ENCODE measurements around the gene HS6ST1. TPM values are rescaled to one million over a fixed set of nuclear protein-coding genes. Genes with fewer than 3 reads are reported as not detected.

HS6ST1 gene
- total RNA-seq, 1 experiment from 2014 or later, result 22.0 TPM

DNA sequence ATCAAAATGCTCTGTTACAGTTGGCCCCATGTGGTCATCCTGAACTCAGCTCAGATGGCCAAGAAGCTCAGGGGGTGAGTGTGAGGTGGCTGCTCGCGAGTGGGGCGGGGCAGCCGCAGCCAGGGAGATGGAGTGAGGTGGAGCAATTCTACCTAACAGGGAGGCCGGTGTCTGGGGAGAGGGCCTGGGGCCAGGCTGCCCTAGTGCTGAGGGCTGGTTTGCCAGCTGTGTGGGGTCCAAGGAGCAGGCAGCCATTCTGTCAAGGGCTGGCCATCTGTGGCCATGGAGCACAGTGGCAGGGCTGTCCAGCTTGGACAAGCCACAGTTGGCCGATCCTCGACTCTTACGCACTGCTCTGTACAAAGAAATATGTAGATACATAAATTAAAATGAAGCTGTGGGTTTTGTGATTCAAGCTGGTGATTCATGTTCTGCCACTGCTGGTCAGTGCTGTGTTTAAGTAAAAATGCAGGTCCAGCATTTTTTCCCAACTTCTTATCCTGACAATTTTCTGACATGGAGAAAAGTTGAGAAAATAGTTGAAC lies 82.1 kb downstream of the HS6ST1 start:
- Histone ChIP-seq H3K4me3 (ENCODE audit: low read depth in 2 of 2, low read length in 2 of 2) (no peak overlapping the region), H3K4me1 (ENCODE audit: control insufficient read depth, insufficient read depth, low read length) (0 out of 2 replicates have a peak, but pooled peaks cover 3% of the 10 kb centered on the region), H3K27ac (ENCODE audit: low read length) (no peak overlapping the region), H3K36me3 (ENCODE audit: control insufficient read depth, insufficient read depth, low read length) (no peaks in the 10 kb centered on the region), H3K9me3 (ENCODE audit: control insufficient read depth, insufficient read depth, low read depth, low read length) (no peaks in the 10 kb centered on the region), H3K27me3 (ENCODE audit: control insufficient read depth, insufficient read depth, low read length) (no peaks in the 10 kb centered on the region)
- no TSS peak for BruUV-seq (replicated peaks)
- ChIA-PET CTCF (no interaction called here), POLR2A (no interaction called here)
- in situ Hi-C loops (cut with HindIII; ENCODE audit: low pct_unique_long_range_greater_than_20kb, low sequenced_read_pairs), result no loop called here
- DNase-seq (ENCODE audit: low read depth, low spot score), result no peak
- TF ChIP-seq, protein P1, sequence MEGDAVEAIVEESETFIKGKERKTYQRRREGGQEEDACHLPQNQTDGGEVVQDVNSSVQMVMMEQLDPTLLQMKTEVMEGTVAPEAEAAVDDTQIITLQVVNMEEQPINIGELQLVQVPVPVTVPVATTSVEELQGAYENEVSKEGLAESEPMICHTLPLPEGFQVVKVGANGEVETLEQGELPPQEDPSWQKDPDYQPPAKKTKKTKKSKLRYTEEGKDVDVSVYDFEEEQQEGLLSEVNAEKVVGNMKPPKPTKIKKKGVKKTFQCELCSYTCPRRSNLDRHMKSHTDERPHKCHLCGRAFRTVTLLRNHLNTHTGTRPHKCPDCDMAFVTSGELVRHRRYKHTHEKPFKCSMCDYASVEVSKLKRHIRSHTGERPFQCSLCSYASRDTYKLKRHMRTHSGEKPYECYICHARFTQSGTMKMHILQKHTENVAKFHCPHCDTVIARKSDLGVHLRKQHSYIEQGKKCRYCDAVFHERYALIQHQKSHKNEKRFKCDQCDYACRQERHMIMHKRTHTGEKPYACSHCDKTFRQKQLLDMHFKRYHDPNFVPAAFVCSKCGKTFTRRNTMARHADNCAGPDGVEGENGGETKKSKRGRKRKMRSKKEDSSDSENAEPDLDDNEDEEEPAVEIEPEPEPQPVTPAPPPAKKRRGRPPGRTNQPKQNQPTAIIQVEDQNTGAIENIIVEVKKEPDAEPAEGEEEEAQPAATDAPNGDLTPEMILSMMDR (IDR thresholded peaks at IDR 0.05), result no peak
- intact Hi-C loops (cut with micrococcal nuclease; ENCODE audit: unreplicated experiment), result no loop called here
- no peak for ATAC-seq

DNA sequence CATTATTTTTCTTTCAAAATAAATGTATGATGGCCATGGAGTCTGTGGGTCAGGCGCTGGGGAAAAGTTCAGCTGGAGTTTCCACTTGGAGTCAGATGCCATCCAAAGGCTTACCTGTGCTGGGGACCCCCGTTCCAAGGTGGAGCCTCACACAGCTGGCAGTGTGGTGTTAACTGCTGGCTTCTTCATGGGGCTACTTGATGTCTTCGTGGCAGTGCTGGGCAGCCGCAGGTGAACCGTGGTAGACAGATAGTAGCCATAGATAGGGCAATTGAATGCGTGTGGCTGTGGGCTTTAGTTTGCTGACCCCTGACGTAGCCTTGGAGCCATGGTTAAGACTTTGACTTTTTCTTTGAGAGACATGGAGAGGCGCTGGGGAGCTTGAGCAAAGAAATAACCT lies 83.1 kb downstream of the HS6ST1 start:
- H3K27me3 ChIP-seq (ENCODE audit: control insufficient read depth, insufficient read depth, low read length), result no peaks in the 10 kb centered on the region
- intact Hi-C loops (cut with micrococcal nuclease; ENCODE audit: unreplicated experiment), result no loop called here
- no peak overlapping the region for H3K4me3 ChIP-seq (ENCODE audit: low read depth in 2 of 2, low read length in 2 of 2)
- H3K27ac ChIP-seq (ENCODE audit: low read length), result no peak overlapping the region
- H3K4me1 ChIP-seq (ENCODE audit: control insufficient read depth, insufficient read depth, low read length), result 0 out of 2 replicates have a peak, but pooled peaks cover 3% of the 10 kb centered on the region
- TF ChIP-seq, protein P2, sequence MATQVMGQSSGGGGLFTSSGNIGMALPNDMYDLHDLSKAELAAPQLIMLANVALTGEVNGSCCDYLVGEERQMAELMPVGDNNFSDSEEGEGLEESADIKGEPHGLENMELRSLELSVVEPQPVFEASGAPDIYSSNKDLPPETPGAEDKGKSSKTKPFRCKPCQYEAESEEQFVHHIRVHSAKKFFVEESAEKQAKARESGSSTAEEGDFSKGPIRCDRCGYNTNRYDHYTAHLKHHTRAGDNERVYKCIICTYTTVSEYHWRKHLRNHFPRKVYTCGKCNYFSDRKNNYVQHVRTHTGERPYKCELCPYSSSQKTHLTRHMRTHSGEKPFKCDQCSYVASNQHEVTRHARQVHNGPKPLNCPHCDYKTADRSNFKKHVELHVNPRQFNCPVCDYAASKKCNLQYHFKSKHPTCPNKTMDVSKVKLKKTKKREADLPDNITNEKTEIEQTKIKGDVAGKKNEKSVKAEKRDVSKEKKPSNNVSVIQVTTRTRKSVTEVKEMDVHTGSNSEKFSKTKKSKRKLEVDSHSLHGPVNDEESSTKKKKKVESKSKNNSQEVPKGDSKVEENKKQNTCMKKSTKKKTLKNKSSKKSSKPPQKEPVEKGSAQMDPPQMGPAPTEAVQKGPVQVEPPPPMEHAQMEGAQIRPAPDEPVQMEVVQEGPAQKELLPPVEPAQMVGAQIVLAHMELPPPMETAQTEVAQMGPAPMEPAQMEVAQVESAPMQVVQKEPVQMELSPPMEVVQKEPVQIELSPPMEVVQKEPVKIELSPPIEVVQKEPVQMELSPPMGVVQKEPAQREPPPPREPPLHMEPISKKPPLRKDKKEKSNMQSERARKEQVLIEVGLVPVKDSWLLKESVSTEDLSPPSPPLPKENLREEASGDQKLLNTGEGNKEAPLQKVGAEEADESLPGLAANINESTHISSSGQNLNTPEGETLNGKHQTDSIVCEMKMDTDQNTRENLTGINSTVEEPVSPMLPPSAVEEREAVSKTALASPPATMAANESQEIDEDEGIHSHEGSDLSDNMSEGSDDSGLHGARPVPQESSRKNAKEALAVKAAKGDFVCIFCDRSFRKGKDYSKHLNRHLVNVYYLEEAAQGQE (IDR thresholded peaks at IDR 0.05; ENCODE audit: insufficient read depth in 1 of 2, low read depth in 2 of 2, low read length in 1 of 2), result no peak
- TF ChIP-seq SIN3A (IDR thresholded peaks at IDR 0.05; ENCODE audit: borderline replicate concordance, insufficient read depth, low read depth, low read length) (no peak), TCF7L2 (IDR thresholded peaks at IDR 0.05; ENCODE audit: low read depth, low read length) (no peak), POLR2AphosphoS5 (IDR thresholded peaks at IDR 0.05; ENCODE audit: low read depth, low read length) (no peak)
- TF ChIP-seq, protein P1 (IDR thresholded peaks at IDR 0.05), result no peak
- no peak for DNase-seq (ENCODE audit: low read depth, low spot score)
- no peaks in the 10 kb centered on the region for H3K36me3 ChIP-seq (ENCODE audit: control insufficient read depth, insufficient read depth, low read length)
- CTCF ChIA-PET, result no interaction called here
- no TSS peak for BruUV-seq (replicated peaks)
- POLR2A ChIA-PET, result no interaction called here
- H3K9me3 ChIP-seq (ENCODE audit: control insufficient read depth, insufficient read depth, low read depth, low read length), result no peaks in the 10 kb centered on the region
- ATAC-seq, result no peak
- in situ Hi-C loops (cut with HindIII; ENCODE audit: low pct_unique_long_range_greater_than_20kb, low sequenced_read_pairs), result no loop called here

Data from Panc1 (cell line).